GM19239 (cell line): Measurements from ENCODE around the gene PTRH1.

Experiments used
- DNase-seq: peaks from one replicate; pipeline ENCODE4 v3.0.0; 2011; ENCODE audit warnings: low spot score; ENCODE audit not compliant: insufficient read length
- FAIRE-seq: peaks from 2 replicates; lab custom pipeline; 2011; peaks lifted over from hg19 to GRCh38; lab: Jason Lieb, UNC

The PTRH1 gene

GRCh38 chr9:127673234-127673633 is 42.2 kb downstream of the PTRH1 start:
- DNase-seq = no peak
- no peak for FAIRE-seq

GRCh38 chr9:127667906-127668305 is 47.6 kb downstream of the PTRH1 start:
- FAIRE-seq (no peak), DNase-seq (no peak)

- DNase-seq = no peak
- no peak for FAIRE-seq
These were observed 48.2 kb downstream of the PTRH1 start for GRCh38 chr9:127667127-127667844.

- FAIRE-seq (no peak), DNase-seq (no peak)
These were observed 50.6 kb downstream of the PTRH1 start for GRCh38 chr9:127664678-127665507.

GRCh38 chr9:127664324-127664677 is 51.2 kb downstream of the PTRH1 start:
- no peak for FAIRE-seq
- no peak for DNase-seq
